Activated effector memory CD4-positive, alpha-beta T cell treated with Interleukin-2 at 50 U/mL for 16 hours (primary cell): ENCODE results near the gene PRKG1.

Source experiments
- DNase-seq: peaks from one replicate; pipeline ENCODE4 v3.0.0-alpha.2; 2020

PRKG1 gene

DNA sequence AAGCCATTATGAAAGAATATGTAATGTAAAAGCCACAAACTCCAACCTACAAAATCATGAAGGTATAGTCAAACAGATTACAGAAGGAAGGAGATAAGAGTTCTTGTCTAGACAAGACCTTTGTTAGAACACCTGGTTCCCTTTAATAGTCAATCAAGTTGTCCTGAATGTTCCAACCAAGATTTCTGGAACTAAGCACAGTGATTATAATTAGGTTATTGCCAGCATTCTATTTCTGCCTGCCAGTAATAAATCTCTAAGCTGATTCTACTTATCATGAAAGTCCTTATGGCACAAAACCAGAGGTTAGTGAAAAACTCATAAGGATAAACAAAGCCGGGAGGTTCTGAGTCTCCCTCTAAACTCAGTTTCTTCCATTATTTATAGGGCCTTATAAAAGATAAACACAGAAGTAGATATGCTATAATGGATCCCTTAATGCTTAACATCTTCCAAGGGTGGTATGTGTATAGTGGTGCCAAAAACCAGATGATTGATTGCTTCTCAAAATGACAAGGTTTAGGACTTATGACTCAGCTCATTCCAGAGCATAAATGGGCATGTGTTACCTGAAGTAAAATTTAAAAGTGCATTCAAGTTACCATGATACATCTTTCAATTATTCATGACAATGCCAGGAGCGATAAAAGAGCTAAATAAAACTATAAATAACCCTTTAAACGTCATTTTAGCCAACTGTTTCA lies 387.9 kb downstream of the PRKG1 start:
- no peak for DNase-seq

DNA sequence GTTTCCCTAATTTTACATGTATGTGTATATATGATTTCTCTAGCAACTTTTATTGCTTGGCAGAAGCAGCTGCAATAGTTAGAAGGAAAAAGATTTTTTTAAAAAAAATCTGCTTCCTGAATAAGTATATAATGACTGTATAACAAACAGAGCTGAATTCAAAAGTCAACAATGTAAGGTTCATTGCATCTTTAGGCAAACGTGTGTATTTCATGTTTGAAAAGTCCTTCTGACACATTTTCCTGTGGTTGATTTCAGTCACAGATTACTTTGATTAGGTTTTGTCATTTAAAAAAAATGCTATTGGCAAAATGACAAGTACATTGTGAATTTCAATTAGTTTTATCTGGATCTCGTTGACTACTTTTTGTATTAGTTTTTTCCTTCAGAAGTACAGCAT lies 394.1 kb downstream of the PRKG1 start:
- DNase-seq: no peak

DNA sequence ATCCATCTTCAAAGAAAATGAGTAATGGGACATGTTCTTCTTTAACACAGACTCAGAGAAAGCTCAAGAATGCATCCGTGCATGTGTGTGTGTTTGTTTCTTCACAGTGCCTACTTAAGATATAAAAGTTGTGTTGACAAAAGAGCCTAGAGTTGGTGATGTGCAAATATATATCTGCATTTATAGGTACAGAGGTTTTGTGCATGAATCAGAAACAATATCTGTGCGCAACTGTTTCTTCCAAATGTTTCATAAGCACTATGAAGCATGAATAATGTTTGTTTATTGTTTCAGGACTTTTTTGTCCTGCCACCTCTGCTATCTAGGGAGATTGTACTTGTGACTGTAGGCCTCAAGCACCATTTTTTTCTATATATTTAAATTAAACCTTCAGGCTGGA lies 395.4 kb downstream of the PRKG1 start:
- no peak for DNase-seq

DNA sequence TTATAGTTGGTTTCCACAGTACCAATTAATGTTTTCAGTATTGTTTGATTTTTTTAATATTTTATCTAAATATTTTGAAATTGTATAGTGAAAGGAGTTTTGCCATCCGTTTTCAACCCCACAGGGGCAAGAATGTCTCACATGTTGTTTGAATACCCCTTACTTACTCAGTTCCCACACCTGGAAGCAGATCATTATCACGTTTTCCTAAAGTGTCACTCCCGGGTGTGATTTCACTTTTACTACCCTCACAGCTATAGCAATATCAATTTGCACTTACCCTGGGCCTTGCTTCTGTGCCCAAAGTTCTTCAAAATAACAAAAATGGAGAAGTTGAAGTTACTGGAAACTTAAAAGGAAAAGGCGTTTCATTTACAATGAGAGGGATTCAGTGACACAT lies 397.0 kb downstream of the PRKG1 start:
- no peak for DNase-seq

- no peak for DNase-seq
Measured at GRCh38 chr10:51472154-51472553, 397.9 kb downstream of the PRKG1 start.

DNA sequence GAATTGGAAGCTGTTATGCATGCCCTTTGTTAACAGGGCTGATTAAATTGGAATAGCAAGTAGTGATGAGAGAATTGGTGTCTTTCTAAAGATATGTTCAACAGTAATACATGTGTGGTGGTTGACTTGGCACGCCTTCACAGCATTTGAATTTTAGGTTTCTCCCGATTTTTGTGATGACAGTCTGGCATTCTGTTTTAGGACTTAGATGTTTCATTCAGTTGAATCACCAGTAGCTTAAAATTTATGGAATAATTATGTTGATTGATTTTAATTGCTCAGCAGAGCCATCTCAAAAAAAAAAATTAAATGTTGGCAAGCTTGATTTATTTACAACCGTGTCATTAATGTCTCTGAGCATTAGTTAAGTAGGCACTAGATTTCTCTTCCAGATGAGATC lies 405.4 kb downstream of the PRKG1 start:
- no peak for DNase-seq

GRCh38 chr10:51485668-51486067 lies 411.4 kb downstream of the PRKG1 start:
- DNase-seq: no peak

- DNase-seq: no peak
Measured at GRCh38 chr10:51487576-51487975, 413.3 kb downstream of the PRKG1 start.

DNA sequence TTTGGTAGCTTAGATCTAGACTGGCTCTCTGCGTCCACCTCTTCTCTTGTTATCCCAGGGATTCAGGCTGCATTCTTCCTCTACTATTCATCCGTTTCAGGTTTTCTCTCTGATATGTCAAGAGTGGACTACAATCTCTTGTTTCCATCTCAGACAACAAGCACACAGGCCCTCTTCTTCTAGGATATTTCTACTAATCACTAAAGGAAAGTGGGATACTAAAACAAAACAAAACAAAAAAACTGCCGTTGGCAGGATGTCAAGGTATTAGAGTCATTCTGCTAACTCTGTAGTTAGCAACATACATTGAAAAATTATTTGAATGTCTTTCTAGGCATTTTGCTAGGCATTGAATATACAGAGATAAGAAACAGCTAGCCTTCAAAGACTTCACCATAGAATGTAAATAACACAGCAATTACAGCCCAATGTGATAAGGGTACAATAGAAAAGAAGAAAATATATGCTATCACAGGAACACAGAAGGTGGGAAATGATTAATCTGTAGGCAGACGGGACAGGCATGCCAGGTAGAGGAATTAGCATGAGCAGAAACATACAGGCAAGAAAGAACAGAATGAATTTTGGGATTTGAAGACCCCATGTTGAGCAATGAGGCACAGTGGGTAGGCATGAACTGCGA lies 414.6 kb downstream of the PRKG1 start:
- DNase-seq: no peak

- DNase-seq: no peak
Measured at GRCh38 chr10:51498424-51498823, 424.1 kb downstream of the PRKG1 start.

- no peak for DNase-seq
Measured at GRCh38 chr10:51501396-51501795, 427.1 kb downstream of the PRKG1 start.

- no peak for DNase-seq
Measured at GRCh38 chr10:51502124-51502523, 427.8 kb downstream of the PRKG1 start.

DNA sequence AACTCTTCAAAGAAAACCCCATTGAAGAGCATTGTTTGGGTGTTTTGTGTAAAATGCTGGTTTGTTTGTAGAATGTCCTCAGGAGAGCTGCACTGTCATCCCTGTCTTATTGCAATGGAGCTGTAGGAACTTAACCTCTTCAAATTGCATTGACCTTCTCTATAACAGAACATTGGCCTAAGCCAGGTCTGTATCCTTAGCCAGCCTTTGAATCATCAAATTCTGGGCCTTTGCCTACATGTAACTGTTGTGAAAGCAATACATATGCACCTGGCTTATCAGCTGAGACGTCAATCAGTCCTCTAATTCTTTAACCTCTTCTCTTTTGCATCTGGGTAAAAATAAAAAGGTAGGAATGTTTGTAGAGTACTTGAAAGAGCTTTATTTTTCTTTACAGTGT lies 429.1 kb downstream of the PRKG1 start:
- DNase-seq: no peak

DNA sequence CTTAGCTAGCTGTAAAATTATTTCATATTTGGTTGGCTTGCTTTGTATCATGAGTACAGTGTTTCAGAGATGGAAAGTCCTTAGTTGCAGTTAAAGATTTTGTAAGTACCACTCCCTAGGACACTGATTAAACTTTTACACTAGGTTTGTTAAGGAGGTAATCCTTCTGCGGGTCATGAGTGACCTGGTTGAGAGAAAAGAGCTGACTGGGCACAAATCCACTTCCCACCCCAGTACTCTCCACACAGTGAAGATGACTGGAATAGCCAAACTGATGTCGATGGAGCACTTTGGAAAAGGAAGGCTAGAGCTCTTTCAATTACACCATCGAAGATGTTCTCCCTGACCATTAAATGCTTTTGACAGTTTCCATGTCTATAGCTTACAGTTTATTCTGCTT lies 433.2 kb downstream of the PRKG1 start:
- DNase-seq: no peak

GRCh38 chr10:51508156-51508555 lies 433.9 kb downstream of the PRKG1 start:
- DNase-seq: no peak

DNA sequence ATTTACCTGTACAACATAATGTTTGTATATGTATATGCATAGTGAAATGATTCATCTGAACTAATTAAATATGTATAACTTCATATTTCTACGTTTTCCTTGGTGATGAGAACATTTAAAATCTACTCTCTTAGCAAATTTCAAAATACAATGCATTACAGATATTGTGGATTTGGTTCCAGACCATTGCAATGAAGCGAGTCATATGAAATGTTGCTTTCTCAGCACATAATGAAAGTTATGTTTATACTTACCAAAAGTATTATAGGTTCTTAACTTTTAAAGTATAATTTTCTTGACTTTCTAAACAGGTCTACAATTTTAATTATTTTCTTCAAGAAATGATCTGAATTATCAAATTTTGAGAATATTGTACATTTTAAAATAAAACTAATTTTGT lies 435.9 kb downstream of the PRKG1 start:
- no peak for DNase-seq

GRCh38 chr10:51521605-51522004 lies 447.3 kb downstream of the PRKG1 start:
- DNase-seq: no peak

- no peak for DNase-seq
Measured at GRCh38 chr10:51522858-51523257, 448.6 kb downstream of the PRKG1 start.

DNA sequence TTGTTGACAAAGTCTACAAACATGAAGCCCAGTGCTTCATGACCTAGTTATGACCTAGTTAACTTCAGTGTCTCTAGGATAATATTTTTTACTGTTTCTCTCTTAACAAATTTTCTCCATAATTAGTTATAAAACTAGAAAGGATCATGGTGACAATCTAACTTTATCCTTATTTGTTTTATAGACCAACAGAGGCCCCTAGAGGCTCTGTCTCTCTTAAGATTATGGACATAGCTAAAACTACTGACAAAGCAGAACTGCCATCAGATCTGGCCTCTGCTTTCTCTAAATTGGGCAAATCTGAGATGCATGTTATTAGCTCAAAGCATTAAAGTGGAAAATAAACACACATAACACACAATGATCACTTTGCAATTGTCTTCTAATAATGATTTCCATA lies 449.2 kb downstream of the PRKG1 start:
- no peak for DNase-seq

- no peak for DNase-seq
Measured at GRCh38 chr10:51524041-51524440, 449.8 kb downstream of the PRKG1 start.

- DNase-seq: no peak
Measured at GRCh38 chr10:51527522-51528219, 453.4 kb downstream of the PRKG1 start.

DNA sequence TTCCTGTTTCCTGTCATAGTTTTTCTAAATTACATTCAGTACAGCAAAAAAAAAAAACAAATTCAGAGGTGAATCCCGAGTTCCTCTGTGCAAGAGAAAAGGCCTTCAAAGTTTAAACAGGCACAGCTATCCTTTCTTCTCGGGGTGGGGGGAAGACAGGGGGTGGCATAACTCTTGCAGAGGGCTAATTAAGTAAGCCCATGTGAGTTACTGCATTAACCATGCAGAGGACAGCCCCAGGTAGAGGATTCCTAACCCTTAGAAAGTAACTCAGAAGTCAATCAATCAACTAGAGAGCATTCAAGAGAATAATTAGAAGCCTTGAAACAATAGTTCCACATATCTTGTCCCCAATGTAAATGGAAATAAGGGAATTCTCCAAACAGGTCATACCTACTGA lies 454.2 kb downstream of the PRKG1 start:
- DNase-seq: no peak

GRCh38 chr10:51530541-51530940 lies 456.3 kb downstream of the PRKG1 start:
- DNase-seq: no peak

DNA sequence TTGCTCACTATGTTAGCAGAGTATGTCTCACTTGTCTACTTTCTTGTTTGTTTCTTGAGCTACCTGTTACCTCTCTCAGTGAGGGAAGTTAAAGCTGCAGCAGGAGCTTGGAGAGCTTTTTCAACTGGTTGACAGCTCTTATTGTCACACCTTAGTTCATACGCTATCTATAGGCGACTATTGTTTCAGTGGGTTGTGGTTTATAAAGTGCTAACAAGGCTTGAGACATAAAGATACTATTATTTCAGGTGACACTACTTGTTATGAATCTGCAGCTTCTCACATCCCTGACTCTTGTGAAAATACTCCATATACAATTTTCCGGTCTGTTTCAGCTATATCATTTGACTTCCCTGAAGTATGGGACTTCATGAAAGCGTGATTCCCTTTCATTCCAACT lies 457.8 kb downstream of the PRKG1 start:
- DNase-seq: no peak
